ENCODE data around the gene ATP13A3.

GRCh38 chr3:194481525-194482195, 5.1 kb downstream of the ATP13A3 start:
- TF ChIP-seq POLR2A (IDR thresholded peaks at IDR 0.05) (no peak), CTCF (IDR thresholded peaks at IDR 0.05) (no peak)
